Fibroblast of mammary gland (primary cell): ENCODE measurements around the gene SYT4.
"Not testable (repeated sequence)": the region's sequence is repeated elsewhere in the genome, so short reads cannot be mapped to it uniquely, and the experiment has no call there.

Experiments
- DNase-seq: peaks from one replicate; pipeline ENCODE4 v3.0.0-alpha.2; 2010; ENCODE audit warnings: low read depth
- H3K4me3 ChIP-seq: 2 replicates; pipeline ENCODE4 v1.5.1; 2011; ENCODE audit warnings: low read depth, mild to moderate bottlenecking, low read length, moderate library complexity; ENCODE audit not compliant: control insufficient read depth
- TF ChIP-seq, protein P1 (sequence below): conservative IDR thresholded peaks from 2 replicates; pipeline ENCODE4 v1.5.1; 2011; ENCODE audit warnings: low read depth, low read length, inconsistent platforms; ENCODE audit not compliant: control insufficient read depth, insufficient read depth

Gene SYT4, protein sequence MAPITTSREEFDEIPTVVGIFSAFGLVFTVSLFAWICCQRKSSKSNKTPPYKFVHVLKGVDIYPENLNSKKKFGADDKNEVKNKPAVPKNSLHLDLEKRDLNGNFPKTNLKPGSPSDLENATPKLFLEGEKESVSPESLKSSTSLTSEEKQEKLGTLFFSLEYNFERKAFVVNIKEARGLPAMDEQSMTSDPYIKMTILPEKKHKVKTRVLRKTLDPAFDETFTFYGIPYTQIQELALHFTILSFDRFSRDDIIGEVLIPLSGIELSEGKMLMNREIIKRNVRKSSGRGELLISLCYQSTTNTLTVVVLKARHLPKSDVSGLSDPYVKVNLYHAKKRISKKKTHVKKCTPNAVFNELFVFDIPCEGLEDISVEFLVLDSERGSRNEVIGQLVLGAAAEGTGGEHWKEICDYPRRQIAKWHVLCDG

DNA sequence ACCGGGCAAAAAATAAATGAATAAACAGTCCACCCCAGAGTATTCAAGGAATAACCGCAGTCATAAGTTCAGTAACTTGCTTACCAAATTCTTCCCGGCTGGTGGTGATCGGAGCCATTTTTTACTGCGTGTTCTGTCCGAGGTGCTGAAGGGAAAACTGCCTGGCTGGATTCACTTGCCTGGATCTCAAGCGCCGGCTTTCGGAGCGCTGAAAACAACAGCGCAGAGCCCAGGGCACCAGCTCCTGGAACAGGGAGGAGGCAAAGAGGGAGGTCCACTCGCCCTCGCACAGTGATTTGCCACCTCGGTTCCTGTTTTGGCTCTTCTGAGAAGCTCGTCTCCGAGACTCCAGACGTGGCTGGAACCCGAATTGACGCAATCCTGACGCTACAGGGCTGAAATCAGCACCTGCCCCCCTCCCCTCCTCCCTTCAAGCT is at the start of gene SYT4:
SYT4 (minus strand) TSS at position 327 of the 437 bp plus-strand sequence; CDS start at position 118, 209 bp downstream.
- H3K4me3 ChIP-seq = no peak within 1 kb of the TSS
- TF ChIP-seq, protein P1, sequence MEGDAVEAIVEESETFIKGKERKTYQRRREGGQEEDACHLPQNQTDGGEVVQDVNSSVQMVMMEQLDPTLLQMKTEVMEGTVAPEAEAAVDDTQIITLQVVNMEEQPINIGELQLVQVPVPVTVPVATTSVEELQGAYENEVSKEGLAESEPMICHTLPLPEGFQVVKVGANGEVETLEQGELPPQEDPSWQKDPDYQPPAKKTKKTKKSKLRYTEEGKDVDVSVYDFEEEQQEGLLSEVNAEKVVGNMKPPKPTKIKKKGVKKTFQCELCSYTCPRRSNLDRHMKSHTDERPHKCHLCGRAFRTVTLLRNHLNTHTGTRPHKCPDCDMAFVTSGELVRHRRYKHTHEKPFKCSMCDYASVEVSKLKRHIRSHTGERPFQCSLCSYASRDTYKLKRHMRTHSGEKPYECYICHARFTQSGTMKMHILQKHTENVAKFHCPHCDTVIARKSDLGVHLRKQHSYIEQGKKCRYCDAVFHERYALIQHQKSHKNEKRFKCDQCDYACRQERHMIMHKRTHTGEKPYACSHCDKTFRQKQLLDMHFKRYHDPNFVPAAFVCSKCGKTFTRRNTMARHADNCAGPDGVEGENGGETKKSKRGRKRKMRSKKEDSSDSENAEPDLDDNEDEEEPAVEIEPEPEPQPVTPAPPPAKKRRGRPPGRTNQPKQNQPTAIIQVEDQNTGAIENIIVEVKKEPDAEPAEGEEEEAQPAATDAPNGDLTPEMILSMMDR = no peak
- DNase-seq = peak; percentile 36

DNA sequence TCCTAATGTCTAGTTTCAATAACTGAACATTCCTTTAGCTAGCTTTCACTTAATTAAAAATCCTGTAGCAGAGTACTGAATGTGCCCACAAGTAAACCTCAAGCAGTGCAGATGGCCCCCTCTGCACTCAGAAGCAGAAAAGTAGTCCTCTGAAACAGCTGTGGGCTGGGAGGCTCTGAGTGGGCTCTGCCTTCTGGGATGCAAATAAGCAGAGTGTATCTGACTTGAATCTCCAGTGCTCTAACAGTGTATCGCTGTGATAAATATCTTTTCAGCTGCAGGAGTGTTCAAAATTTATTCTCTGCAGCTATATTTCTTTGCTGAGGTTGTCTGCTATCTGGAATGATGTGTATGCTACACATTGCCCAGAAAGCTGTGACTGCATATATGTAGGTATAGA is 44.8 kb upstream of the SYT4 start:
- H3K4me3 ChIP-seq = no peak overlapping the region
- DNase-seq = no peak
- TF ChIP-seq, protein P1 = no peak

DNA sequence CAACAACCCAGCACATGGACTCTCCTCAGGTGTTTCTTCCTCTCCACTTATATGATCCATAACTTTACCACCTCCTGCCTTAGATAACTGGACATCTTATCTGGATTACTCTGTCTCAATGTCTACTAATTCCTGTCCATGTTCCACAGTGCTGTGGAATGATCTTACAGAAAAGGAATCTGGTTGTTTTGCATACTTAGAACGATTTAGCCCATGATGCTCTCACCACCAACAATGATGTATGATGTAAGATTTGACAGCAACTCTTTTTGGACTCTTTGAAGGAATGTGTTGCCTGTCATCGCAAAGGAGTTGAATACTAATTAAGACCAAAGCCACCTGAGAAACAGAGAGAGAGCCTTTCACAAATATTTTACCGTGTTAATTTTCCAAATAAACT is 37.7 kb upstream of the SYT4 start:
- no peak overlapping the region for H3K4me3 ChIP-seq
- TF ChIP-seq, protein P1 = no peak
- no peak for DNase-seq

DNA sequence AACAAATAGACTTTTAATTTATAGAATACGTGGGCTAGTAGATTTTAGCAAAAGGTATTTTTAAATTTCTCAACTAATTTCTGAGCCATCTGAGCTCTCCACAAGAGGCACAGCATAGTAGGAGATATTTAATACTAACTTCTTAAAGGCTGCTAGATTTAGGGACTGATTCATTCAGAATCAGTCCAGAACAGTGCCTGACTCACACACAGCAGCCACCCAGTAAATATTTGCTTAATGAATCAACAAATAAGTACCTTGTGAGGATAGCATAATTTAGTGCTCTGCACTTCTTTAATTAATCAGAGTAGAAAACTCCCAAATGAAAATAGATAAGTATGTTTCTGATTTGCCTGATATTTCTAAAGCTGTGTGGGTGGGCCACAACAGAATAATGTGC is 35.6 kb upstream of the SYT4 start:
- DNase-seq = peak; percentile 30
- TF ChIP-seq, protein P1 = no peak
- H3K4me3 ChIP-seq = no peak overlapping the region

DNA sequence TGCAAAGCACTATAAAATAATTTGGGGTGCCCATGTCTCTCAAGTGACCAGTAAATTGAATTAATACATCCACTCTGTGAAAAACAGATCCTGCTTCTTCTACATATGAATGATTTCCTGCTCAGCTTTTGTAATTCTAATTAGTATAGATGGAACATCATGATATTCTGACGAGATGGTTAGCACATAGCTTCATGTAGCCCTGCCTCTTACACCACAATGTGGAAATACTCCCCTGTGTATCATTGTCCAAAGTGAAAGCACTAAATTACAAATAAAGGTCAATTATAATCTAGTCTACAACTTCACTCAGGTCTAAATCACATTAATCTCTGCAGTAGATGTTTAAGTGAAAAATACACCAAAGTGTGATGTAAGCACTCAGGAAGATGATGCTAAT is 32.9 kb upstream of the SYT4 start:
- no peak overlapping the region for H3K4me3 ChIP-seq
- no peak for DNase-seq
- TF ChIP-seq, protein P1 = no peak

DNA sequence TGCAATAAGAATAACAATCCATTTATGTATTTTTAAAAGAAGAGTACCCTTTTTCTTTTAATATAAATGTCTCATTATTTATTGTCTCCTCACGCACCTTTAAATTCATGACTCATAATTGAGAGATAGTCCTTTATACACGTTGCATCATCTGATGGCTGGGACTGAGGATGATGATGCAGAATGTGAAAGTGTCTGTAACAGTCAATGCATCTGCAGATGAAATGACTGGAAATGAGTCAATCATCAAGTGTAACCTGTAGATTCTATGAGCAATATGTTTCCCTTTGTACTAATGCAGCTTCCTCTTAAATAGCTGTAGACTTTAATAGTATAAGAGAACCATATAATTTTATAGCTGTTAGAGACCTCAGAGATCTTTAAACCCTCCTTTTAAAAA is 26.1 kb upstream of the SYT4 start:
- peak; percentile 30 for DNase-seq
- TF ChIP-seq, protein P1 = no peak
- no peak overlapping the region for H3K4me3 ChIP-seq

DNA sequence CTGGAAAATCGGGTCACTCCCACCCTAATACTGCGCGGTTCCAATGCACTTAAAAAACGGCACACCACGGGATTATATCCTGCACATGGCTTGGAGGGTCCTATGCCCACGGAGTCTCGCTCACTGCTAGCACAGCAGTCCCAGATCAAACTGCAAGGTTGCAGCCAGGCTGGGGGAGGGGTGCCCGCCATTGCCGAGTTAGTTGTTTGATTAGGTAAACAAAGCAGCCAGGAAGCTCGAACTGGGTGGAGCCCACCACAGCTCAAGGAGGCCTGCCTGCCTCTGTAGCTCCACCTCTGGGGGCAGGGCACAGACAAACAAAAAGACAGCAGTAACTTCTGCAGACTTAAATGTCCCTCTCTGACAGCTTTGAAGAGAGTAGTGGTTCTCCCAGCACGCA is 8.9 kb upstream of the SYT4 start:
- not testable (repeated sequence) for DNase-seq, H3K4me3 ChIP-seq
